HepG2 (cell line): ENCODE results near the gene CLEC18A.
"Not testable (repeated sequence)": the region's sequence is repeated elsewhere in the genome, so short reads cannot be mapped to it uniquely, and the experiment has no call there.

Experiments used
- MLX ChIP-seq: IDR thresholded peaks from 2 replicates; pipeline ENCODE4 v1.6.1; 2016
- ZNF329 ChIP-seq: sonication (generic); formaldehyde crosslinking; IDR thresholded peaks from 2 replicates; pipeline ENCODE4 v1.9.0; 2021; ENCODE audit warnings: low read depth, mild to moderate bottlenecking, missing genetic modification reagents
- TF ChIP-seq, protein P1 (sequence below): fragments of 450-650 bp; IDR thresholded peaks from 2 replicates; pipeline ENCODE4 v1.6.1; 2017; ENCODE audit warnings: mild to moderate bottlenecking

GRCh38 chr16:69951017-69951671, at the start of gene CLEC18A:
- not testable (repeated sequence) for TF ChIP-seq MLX, ZNF329
- TF ChIP-seq, protein P1, sequence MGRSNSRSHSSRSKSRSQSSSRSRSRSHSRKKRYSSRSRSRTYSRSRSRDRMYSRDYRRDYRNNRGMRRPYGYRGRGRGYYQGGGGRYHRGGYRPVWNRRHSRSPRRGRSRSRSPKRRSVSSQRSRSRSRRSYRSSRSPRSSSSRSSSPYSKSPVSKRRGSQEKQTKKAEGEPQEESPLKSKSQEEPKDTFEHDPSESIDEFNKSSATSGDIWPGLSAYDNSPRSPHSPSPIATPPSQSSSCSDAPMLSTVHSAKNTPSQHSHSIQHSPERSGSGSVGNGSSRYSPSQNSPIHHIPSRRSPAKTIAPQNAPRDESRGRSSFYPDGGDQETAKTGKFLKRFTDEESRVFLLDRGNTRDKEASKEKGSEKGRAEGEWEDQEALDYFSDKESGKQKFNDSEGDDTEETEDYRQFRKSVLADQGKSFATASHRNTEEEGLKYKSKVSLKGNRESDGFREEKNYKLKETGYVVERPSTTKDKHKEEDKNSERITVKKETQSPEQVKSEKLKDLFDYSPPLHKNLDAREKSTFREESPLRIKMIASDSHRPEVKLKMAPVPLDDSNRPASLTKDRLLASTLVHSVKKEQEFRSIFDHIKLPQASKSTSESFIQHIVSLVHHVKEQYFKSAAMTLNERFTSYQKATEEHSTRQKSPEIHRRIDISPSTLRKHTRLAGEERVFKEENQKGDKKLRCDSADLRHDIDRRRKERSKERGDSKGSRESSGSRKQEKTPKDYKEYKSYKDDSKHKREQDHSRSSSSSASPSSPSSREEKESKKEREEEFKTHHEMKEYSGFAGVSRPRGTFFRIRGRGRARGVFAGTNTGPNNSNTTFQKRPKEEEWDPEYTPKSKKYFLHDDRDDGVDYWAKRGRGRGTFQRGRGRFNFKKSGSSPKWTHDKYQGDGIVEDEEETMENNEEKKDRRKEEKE: not testable (repeated sequence)
